CD14-positive monocyte (primary cell): ENCODE measurements around the gene VMAC. TPM values are rescaled to one million over a fixed set of nuclear protein-coding genes. Genes with fewer than 3 reads are reported as not detected.
"Not testable (repeated sequence)": the region's sequence is repeated elsewhere in the genome, so short reads cannot be mapped to it uniquely, and the experiment has no call there.

ENCODE experiments used
- DNase-seq, 3 donors: peaks; one replicate each; pipeline ENCODE4 v3.0.0-alpha.2; 2011 to 2022
- H2AFZ ChIP-seq: 2 replicates; pipeline ENCODE4 v1.6.0; 2012; ENCODE audit warnings: mild to moderate bottlenecking, low read depth, low read length, inconsistent platforms; ENCODE audit not compliant: insufficient read depth, poor library complexity, severe bottlenecking
- H3K27ac ChIP-seq, 2 donors: 1 replicate in 1 of 2; 2 replicates in 1 of 2; pipeline ENCODE4 v1.5.1; 2012 to 2013; ENCODE audit warnings: low read length in 2 of 2, control low read depth in 1 of 2, inconsistent platforms in 1 of 2, low read depth in 1 of 2, mild to moderate bottlenecking in 1 of 2
- H3K27me3 ChIP-seq, 2 donors: one replicate each; pipeline versions ENCODE4 v1.6.0 to v1.6.1; 2011 to 2013; ENCODE audit warnings: low read length in 2 of 2; ENCODE audit not compliant: control insufficient read depth in 2 of 2, insufficient read depth in 2 of 2
- H3K36me3 ChIP-seq, 2 donors: replicated peaks in 1 of 2; 1 replicate in 1 of 2; 2 replicates in 1 of 2; pipeline versions ENCODE4 v1.5.1 to v1.6.1; 2012 to 2013; ENCODE audit warnings: low read length in 2 of 2, control low read depth in 1 of 2, inconsistent platforms in 1 of 2, mild to moderate bottlenecking in 1 of 2; ENCODE audit not compliant: insufficient read depth in 2 of 2, control insufficient read depth in 1 of 2
- H3K4me1 ChIP-seq, 2 donors: 1 replicate in 1 of 2; 2 replicates in 1 of 2; pipeline versions ENCODE4 v1.5.1 to v1.6.1; 2012 to 2013; ENCODE audit warnings: low read length in 2 of 2, control low read depth in 1 of 2, inconsistent platforms in 1 of 2, mild to moderate bottlenecking in 1 of 2, moderate library complexity in 1 of 2; ENCODE audit not compliant: insufficient read depth in 2 of 2, control insufficient read depth in 1 of 2
- H3K4me2 ChIP-seq: replicated peaks from 2 replicates; pipeline ENCODE3; 2012; ENCODE audit warnings: low read length, moderate library complexity, mild to moderate bottlenecking; ENCODE audit not compliant: poor library complexity, severe bottlenecking; ENCODE audit errors: extremely low read depth
- H3K4me3 ChIP-seq, 3 experiments: fragments of 200-600 bp in 1 of 3; sonication (generic) in 1 of 3; replicated peaks in 1 of 3; 1 replicate in 2 of 3; 2 replicates in 1 of 3; pipeline ENCODE4 v1.5.1; 2011 to 2013; ENCODE audit warnings: low read length in 3 of 3, mild to moderate bottlenecking in 3 of 3, control low read depth in 2 of 3, low read depth in 2 of 3, inconsistent platforms in 1 of 3, moderate library complexity in 1 of 3
- H3K79me2 ChIP-seq: 2 replicates; pipeline ENCODE4 v1.6.0; 2012; ENCODE audit warnings: mild to moderate bottlenecking, control low read depth, inconsistent platforms, low read length, moderate library complexity; ENCODE audit not compliant: insufficient read depth
- H3K9ac ChIP-seq: 2 replicates; pipeline ENCODE4 v1.6.0; 2017; ENCODE audit warnings: low read length, mild to moderate bottlenecking; ENCODE audit not compliant: insufficient read depth, poor library complexity, severe bottlenecking
- H3K9me3 ChIP-seq, 2 donors: replicated peaks in 1 of 2; 1 replicate in 1 of 2; 2 replicates in 1 of 2; pipeline versions ENCODE4 v1.5.1 to v1.6.1; 2012 to 2013; ENCODE audit warnings: low read length in 2 of 2, control low read depth in 1 of 2; ENCODE audit not compliant: control insufficient read depth in 1 of 2, insufficient read depth in 1 of 2
- H4K20me1 ChIP-seq: 2 replicates; pipeline ENCODE4 v1.6.0; 2012; ENCODE audit warnings: mild to moderate bottlenecking, low read length, control low read depth, moderate library complexity; ENCODE audit not compliant: insufficient read depth
- H3K27ac Mint-ChIP-seq, 7 donors: one replicate each; pipeline ENCODE4 v1.8.0; 2020; ENCODE audit warnings: mild to moderate bottlenecking in 7 of 7, mixed read lengths in 7 of 7, moderate library complexity in 6 of 7, inconsistent platforms in 2 of 7
- H3K27me3 Mint-ChIP-seq, 3 donors: one replicate each; pipeline ENCODE4 v1.8.0; 2021 to 2022; ENCODE audit warnings: low read depth in 3 of 3, mild to moderate bottlenecking in 3 of 3, mixed read lengths in 3 of 3, moderate library complexity in 3 of 3, inconsistent platforms in 1 of 3
- H3K36me3 Mint-ChIP-seq, 2 donors: one replicate each; pipeline ENCODE4 v1.8.0; 2020; ENCODE audit warnings: mixed read lengths in 2 of 2, inconsistent platforms in 1 of 2, mild to moderate bottlenecking in 1 of 2
- H3K4me1 Mint-ChIP-seq: one replicate; pipeline ENCODE4 v1.8.0; 2020; ENCODE audit warnings: mild to moderate bottlenecking, mixed read lengths
- H3K4me3 Mint-ChIP-seq, 2 donors: one replicate each; pipeline ENCODE4 v1.8.0; 2020; ENCODE audit warnings: mild to moderate bottlenecking in 2 of 2, mixed read lengths in 2 of 2, moderate library complexity in 1 of 2
- H3K9me3 Mint-ChIP-seq, 7 donors: one replicate each; pipeline ENCODE4 v1.8.0; 2020 to 2022; ENCODE audit warnings: mixed read lengths in 7 of 7, mild to moderate bottlenecking in 6 of 7, moderate library complexity in 6 of 7, inconsistent platforms in 2 of 7
- WGBS: methylation state at CpG from one replicate; pipeline ENCODE4 v1.1.5; 2013; ENCODE audit warnings: missing lambda C conversion rate; ENCODE audit not compliant: insufficient coverage; 5-methylcytosine and 5-hydroxymethylcytosine counted together
- intact Hi-C, 2 donors: fragments of 100-400 bp; cut with micrococcal nuclease; formaldehyde crosslinking; loops; one replicate each; pipeline versions ENCODE4 v1.15.0 to v1.15.1; 2023
- polyA minus RNA-seq: library from RNA; depleted of rRNA, polyadenylated mRNA; stranded (reverse); fragments of >200 nt; gene quantifications from 2 replicates; pipeline ENCODE4 v1.2.3, GENCODE V29; 2012
- polyA plus RNA-seq, 3 donors: library from polyadenylated mRNA; depleted of rRNA in 1 of 3; unstranded in 2 of 3; stranded (reverse) in 1 of 3; fragments of 300-500 nt in 2 of 3; fragments of >200 nt in 1 of 3; fragmentation: Illumina TruSeq in 2 of 3; gene quantifications; 1 replicate in 2 of 3; 2 replicates in 1 of 3; pipeline ENCODE4 v1.2.3, GENCODE V29; 2012 to 2021
- total RNA-seq, 12 experiments: library from RNA in 1 of 12; stranded (reverse) in 1 of 12; fragments of 120-200 nt in 1 of 12; gene quantifications; one replicate each; pipeline ENCODE4 v1.2.4 and lab custom pipeline; 2013 to 2026; ENCODE audit warnings: mixed read lengths in 6 of 12, inconsistent platforms in 1 of 12
- TF ChIP-seq, protein P1 (sequence below): fragments of 200-600 bp; IDR thresholded peaks from one replicate; pipeline ENCODE4 v1.8.0; 2022; ENCODE audit warnings: antibody characterized with exemption, mild to moderate bottlenecking

Gene VMAC
- total RNA-seq (2013): 9.6 TPM
- polyA plus RNA-seq: 10 to 100 TPM in 1 of 3 donors, 1 to 10 TPM in 2; 3.1 to 13.0 (median 4.3) TPM
- 11.1 and 14.3 TPM in 2 replicates for polyA minus RNA-seq
- 1.2 to 8.4 (median 5.2) reads per million in 11 experiments for total RNA-seq (lab: John Stamatoyannopoulos, UW)

- intact Hi-C loops: loop anchor here (2.0 to 10.0 kb wide), 7 partner anchors 70 to 520 kb away; partner anchors contain the start of genes DUS3L (in 2 of the 2), RANBP3 (in 2 of the 2), HSD11B1L (in 1 of the 2) and KHSRP (in 1 of the 2)
- Histone ChIP-seq H3K27ac (peak within 1 kb of the TSS; percentile 95 to 96), H3K36me3 (peaks cover 8 to 17% of the 10 kb centered on the region in 2 donors), H3K4me2 (peak within 1 kb of the TSS; percentile 99), H4K20me1 (peaks cover 16% of the 10 kb centered on the region), H3K4me1 (peaks cover 19 to 22% of the 10 kb centered on the region in 2 donors), H3K27me3 (no peaks in the 10 kb centered on the region), H2AFZ (peak within 1 kb of the TSS; percentile 96), H3K79me2 (peaks cover 44% of the 10 kb centered on the region), H3K9ac (peak within 1 kb of the TSS; percentile 99), H3K4me3 (peak within 1 kb of the TSS; percentile 91 to 95 (median 94)), H3K9me3 (no peaks in the 10 kb centered on the region)
- Mint-ChIP-seq H3K27me3 (peaks cover 0 to 2% (median 0%) of the 10 kb centered on the region in 3 donors), H3K4me3 (peak within 1 kb of the TSS; percentile 83 to 94), H3K36me3 (peaks cover 19 to 30% of the 10 kb centered on the region in 2 donors), H3K9me3 (peaks cover 0 to 3% (median 0%) of the 10 kb centered on the region in 7 donors), H3K27ac (peak within 1 kb of the TSS; percentile 95 to 99 (median 98)), H3K4me1 (peaks cover 18% of the 10 kb centered on the region)
- TF ChIP-seq, protein P1, sequence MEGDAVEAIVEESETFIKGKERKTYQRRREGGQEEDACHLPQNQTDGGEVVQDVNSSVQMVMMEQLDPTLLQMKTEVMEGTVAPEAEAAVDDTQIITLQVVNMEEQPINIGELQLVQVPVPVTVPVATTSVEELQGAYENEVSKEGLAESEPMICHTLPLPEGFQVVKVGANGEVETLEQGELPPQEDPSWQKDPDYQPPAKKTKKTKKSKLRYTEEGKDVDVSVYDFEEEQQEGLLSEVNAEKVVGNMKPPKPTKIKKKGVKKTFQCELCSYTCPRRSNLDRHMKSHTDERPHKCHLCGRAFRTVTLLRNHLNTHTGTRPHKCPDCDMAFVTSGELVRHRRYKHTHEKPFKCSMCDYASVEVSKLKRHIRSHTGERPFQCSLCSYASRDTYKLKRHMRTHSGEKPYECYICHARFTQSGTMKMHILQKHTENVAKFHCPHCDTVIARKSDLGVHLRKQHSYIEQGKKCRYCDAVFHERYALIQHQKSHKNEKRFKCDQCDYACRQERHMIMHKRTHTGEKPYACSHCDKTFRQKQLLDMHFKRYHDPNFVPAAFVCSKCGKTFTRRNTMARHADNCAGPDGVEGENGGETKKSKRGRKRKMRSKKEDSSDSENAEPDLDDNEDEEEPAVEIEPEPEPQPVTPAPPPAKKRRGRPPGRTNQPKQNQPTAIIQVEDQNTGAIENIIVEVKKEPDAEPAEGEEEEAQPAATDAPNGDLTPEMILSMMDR: no peak
- DNase-seq: peak; percentile 100
- WGBS: 0% methylated on average over 61 of the region's 61 CpGs
Observed at GRCh38 chr19:5904352-5905113, at the start of gene VMAC. VMAC (plus strand) TSS chr19:5904872; CDS start chr19:5904891, 19 bp downstream.

GRCh38 chr19:5855151-5855550 lies 49.5 kb upstream of the VMAC start:
- H3K36me3 Mint-ChIP-seq, H3K27ac Mint-ChIP-seq, H3K9me3 ChIP-seq, H3K4me3 ChIP-seq, intact Hi-C loops, H4K20me1 ChIP-seq, H3K4me1 Mint-ChIP-seq, H3K4me3 Mint-ChIP-seq, H3K9me3 Mint-ChIP-seq, H3K36me3 ChIP-seq, H3K27ac ChIP-seq, H2AFZ ChIP-seq, H3K27me3 Mint-ChIP-seq, H3K4me1 ChIP-seq, DNase-seq, H3K9ac ChIP-seq, H3K27me3 ChIP-seq, H3K4me2 ChIP-seq, H3K79me2 ChIP-seq: not testable (repeated sequence)
- WGBS: 97% methylated on average over 9 of the region's 9 CpGs
